Myocyte (in vitro differentiated cells): ENCODE data around the gene SQOR. TPM values are rescaled to one million over a fixed set of nuclear protein-coding genes. Genes with fewer than 3 reads are reported as not detected.

Source experiments
- DNase-seq: peaks from one replicate; pipeline ENCODE4 v3.0.0-alpha.2; 2012; ENCODE audit warnings: low read depth
- total RNA-seq: library from RNA; depleted of rRNA; stranded (reverse); fragments of >200 nt; gene quantifications from 2 replicates; pipeline ENCODE4 v1.2.3, GENCODE V29; 2014

Gene SQOR
- total RNA-seq, 1 donor from 2014 or later, result 18.1 TPM

DNA sequence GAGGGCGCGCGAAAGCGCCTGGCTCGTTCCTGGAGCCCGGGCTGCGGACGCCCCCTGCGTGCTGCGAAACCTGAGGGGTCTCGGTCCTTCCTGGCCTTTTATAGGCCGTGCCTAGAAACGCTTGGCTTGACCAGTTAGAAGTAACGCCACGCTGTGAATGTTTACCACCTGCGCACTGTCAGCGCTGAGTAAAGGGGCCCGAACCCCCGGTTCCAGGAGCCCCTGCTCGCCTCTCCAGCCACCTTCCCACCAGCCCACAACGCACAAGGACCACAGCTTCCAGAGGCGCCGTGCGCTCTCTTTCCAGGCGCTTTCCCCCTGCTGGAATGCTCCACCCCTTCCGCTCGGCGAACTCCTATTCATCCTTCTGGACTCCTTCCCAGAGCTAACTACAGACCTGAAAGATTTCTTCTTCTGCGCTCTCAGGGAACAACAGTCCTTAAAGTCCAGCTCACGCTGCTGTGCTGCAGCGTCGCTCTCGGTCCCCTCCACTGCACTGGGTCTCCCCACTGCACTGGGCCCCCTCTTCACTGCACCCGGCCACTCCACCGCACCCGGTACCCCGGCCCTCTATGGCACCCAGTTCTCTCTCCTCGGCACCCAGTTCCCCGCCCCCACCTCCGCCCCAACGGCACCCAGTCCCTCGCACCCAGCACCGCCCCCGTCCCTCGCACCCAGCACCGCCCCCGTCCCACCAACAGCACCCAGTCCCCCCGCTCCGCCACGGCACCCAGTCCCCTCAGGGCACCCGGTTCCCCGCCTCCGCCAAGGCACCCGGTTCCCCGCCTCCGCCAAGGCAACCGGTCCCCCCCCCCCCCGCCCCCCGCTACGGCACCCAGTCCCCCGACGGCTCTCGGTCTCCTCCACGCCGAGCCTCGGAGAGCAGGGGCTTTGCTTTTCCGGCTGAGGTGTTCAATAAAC lies 69.8 kb downstream of the SQOR start:
- DNase-seq, result peak; percentile 24

DNA sequence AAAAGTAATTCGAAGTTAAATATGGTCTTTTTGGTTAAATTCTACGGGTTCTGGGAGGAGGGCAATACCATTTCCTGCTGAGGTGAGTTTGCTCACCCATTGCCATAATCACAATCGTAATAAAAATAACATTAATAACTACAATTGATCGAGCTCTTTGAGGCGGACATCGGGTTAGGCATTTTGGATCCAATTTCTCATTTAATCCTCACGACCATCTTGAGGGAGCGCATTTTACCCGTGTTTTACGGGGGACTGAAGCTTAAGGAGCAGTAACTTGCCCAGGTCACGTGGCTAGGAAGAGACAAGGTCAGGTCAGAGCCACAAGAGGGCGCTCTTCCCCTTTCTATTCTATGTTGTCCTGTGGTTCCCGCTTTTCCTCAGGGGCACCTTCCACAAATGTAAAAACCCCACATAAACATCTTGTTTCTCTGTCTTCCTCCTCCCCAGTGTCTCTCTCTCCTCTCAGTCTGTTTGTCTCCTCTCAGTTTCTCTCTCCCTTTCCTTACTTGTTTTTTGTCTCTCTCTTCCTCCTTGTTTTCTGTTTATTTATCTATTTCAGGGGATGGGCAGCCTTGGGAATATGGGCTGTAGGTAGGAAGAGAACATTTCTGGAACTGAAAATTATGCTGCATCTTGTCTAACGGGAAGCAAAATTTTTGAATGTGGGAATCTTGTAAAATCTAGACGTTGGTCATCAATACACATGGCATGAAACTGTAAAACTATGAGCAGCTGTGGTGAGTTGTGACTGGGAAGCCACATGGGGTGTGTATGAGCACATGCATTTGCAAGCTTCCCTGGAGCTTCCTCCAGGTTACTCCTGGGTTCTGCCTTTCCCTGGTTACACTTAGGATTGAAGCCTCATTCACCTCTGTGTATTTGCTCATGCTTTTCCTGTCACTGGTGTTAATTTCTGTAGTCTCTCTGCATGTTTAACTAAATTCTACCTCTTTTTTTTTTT lies 71.0 kb downstream of the SQOR start:
- DNase-seq, result peak; percentile 87

DNA sequence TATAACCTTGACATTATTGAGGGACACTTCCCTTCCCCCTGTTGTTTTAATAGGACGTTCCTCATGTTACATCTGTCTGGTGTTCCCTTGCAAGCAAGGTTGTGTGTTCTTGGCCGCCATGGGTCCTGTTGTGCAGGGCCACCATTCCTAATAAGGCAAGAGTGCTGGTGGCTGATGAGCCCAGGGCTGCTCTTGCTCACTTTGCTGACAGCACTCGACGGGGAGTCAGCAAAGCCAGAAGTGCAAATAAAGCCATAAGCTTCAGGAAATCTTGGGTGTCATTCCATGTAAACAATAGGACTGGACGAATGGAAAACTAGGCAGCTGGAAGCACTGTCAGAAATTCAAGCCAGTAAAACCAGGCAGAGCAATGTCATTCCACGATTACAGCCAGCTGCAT lies 75.8 kb downstream of the SQOR start:
- no peak for DNase-seq

DNA sequence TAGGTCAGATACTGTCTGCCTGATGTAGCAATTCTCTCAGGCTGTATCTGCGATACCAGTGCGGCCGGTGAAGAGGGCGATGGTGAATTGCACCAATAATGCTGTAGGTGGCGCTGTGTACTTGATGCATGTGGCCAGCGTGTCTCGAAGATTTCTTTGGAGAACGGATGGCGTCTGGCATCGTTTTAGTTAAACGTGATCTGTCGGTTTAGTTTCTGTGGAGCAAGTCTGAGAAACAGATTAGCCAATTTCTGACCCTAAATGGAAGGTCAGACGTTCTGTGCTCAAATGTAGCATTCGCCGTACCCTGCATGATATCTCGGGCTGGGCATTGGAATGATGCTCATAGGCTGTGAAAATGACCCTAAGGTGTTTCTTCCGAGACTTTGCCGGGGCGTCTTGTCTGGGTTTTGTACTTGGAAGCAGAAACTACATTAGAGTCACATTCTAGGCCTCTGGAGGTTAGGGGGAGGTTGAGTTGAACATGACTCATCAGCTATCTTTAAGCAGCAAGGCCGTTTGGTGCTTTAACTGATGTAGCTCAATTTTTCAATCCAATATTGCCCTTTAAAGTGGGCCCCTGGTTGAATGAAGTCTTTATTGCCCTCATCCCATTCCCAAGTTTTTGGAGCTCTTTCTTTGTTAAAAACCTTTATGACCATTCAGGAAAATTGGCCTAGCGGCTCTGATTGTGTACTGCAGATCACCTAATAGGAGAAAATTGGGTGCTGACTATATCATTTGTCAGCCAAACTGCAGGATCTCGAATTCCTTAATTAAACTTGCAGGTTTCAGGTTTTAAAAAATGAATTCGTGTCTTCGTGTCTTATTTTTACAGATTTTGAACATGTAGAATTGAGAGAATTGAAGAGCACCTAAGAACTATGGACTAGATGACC lies 80.0 kb downstream of the SQOR start:
- DNase-seq, result peak; percentile 65

GRCh38 chr15:45715528-45715927 lies 80.7 kb downstream of the SQOR start:
- peak; percentile 24 for DNase-seq

DNA sequence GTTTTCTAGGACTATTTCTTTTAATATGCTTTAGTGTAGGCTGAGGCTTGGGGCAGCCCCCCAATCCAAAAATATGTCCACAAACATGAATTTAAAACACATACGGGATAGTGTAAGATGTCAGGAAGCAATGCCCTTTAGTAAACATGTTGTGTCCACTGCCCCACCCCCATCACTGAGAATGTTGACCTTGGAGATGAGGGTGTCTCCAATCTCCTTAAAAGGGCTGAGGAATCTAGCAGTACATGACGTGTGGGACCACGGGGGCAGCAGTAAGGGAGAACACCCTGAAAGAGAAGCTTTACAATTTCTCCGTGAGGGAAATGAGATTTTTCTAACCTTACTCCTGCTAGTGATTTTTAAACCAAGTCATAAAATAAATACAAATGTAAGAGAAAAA lies 84.7 kb downstream of the SQOR start:
- DNase-seq, result no peak

GRCh38 chr15:45720183-45720582 lies 85.4 kb downstream of the SQOR start:
- no peak for DNase-seq

DNA sequence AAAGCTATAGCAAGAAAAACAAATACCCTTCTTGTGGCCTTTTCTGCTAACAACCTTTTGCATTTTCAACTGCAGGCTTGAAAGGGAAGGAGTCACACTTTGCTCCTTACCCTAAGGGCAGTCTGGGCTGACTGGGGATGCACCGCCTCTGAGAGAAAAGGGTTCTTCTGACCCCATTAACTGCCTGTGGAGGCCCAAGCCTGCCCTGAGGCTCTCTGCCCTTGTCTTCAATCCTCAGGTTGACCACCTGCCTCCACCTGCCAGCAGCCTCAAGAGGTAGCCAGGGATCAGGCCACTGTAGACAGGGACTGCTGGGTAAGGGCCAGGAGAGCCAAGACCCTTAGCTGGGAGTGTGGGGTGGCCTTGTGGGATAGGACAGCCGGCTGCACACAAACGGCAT lies 93.8 kb downstream of the SQOR start:
- no peak for DNase-seq

DNA sequence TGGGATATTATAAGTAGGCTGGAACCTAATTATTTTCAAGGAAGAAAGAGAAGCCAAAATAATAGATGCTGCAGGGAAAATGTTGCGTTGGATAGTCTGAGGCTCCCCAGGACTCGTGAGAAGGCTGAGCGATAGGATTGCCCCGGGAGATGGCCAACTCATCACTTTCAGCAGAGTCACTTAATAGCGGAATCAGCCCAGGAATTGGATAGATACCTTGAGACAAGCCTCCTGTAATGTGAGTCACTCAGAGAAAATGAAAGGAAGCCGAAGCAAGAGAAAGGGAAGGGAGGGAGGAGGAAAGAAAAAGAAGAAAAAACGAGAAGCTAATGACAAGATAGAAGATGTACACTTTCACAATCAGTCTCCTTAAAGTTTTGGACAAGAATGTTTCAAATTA lies 94.3 kb downstream of the SQOR start:
- DNase-seq, result no peak

DNA sequence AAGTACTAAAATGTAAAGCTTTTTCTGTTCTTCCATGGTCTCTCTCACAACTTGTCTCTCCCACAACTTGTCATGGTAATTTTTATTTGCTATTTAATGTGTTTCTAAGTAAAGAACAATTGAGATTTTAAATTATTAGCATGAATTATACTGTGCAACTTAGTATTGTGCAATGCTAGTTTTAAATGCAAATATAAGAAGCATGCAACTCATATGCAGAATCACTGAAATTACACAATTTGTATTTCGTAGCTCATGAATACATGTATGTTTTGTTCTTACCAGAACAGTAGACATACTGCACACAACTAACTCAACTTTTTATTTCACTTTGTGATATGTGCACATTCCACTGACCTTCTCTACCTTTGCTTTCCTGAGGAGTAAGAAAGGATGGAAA lies 96.5 kb downstream of the SQOR start:
- DNase-seq, result no peak

GRCh38 chr15:45732662-45733061 lies 97.8 kb downstream of the SQOR start:
- peak; percentile 60 for DNase-seq

- DNase-seq, result no peak
These were observed 99.5 kb downstream of the SQOR start for GRCh38 chr15:45734260-45734711.

Other genes with a start within 250 kb of the SQOR start
- gene SLC30A4, start 112.3 kb upstream of the SQOR start, total RNA-seq, result 7.2 and 8.2 TPM in 2 replicates
- gene BLOC1S6, start 47.6 kb upstream of the SQOR start, total RNA-seq, result 80.9 and 84.8 TPM in 2 replicates